SU-DHL-6 (cell line): ENCODE data around the gene P2RY8.

Experiments used
- EZH2phosphoT487 ChIP-seq: fragments of 200-600 bp; sonication (generic), shearing (Covaris generic); conservative IDR thresholded peaks from 2 replicates; pipeline ENCODE4 v1.6.1; 2018; ENCODE audit warnings: mild to moderate bottlenecking, antibody characterized with exemption, low read length, moderate library complexity, mixed read lengths
- TF ChIP-seq, protein P1 (sequence below): fragments of 200-600 bp; sonication (generic); IDR thresholded peaks from one replicate; pipeline ENCODE4 v1.5.1; 2017; ENCODE audit warnings: antibody characterized with exemption, mild to moderate bottlenecking, low read length, moderate library complexity; ENCODE audit not compliant: insufficient read depth, poor library complexity, severe bottlenecking

DNA sequence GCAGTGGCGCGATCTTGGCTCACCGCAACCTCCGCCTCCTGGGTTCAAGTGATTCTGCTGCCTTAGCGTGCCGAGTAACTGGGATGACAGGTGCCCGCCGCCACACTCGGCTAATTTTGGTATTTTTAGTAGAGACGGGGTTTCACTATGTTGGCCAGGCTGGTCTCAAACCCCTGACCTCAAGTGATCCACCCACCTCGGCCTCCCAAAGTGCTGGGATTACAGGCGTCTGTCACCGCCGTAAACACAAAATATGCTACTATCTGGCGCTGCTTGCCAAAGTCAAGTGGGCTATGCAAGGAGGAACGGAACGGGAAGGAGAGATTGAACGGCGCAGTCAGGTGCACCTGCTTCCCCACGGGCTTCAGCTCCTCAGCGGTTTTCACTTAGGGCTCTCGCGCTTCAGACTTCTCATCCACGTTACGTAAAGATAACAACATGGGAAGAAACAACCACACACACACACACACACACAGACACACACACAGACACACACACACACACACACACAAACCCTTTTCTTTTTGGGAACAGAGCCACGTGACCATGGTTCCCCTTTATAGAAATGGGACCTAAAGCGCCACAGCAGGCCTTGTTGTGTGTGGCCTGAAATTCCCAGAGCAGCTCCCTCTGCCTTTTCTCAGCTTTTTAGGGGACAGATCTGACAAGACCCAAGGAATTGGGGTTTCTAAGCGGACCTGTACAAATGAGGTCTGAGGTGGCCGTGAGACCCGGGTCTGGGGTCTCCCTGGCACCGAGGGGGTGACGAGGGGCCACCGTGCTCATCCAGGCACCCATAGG, 1.5 kb downstream of the P2RY8 start:
- TF ChIP-seq, protein P1, sequence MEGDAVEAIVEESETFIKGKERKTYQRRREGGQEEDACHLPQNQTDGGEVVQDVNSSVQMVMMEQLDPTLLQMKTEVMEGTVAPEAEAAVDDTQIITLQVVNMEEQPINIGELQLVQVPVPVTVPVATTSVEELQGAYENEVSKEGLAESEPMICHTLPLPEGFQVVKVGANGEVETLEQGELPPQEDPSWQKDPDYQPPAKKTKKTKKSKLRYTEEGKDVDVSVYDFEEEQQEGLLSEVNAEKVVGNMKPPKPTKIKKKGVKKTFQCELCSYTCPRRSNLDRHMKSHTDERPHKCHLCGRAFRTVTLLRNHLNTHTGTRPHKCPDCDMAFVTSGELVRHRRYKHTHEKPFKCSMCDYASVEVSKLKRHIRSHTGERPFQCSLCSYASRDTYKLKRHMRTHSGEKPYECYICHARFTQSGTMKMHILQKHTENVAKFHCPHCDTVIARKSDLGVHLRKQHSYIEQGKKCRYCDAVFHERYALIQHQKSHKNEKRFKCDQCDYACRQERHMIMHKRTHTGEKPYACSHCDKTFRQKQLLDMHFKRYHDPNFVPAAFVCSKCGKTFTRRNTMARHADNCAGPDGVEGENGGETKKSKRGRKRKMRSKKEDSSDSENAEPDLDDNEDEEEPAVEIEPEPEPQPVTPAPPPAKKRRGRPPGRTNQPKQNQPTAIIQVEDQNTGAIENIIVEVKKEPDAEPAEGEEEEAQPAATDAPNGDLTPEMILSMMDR, result no peak
- no peak for TF ChIP-seq EZH2phosphoT487
